Measurements from ENCODE around the gene ADGRE3.

GRCh38 chr19:14654786-14655560 is 19.7 kb downstream of the ADGRE3 start:
- TF ChIP-seq CTCF (IDR thresholded peaks at IDR 0.05) (no peak), ZFX (IDR thresholded peaks at IDR 0.05; ENCODE audit: borderline replicate concordance) (no peak)

Data from 22Rv1 (cell line).